ENCODE data around the gene PRC1.

The PRC1 gene

DNA sequence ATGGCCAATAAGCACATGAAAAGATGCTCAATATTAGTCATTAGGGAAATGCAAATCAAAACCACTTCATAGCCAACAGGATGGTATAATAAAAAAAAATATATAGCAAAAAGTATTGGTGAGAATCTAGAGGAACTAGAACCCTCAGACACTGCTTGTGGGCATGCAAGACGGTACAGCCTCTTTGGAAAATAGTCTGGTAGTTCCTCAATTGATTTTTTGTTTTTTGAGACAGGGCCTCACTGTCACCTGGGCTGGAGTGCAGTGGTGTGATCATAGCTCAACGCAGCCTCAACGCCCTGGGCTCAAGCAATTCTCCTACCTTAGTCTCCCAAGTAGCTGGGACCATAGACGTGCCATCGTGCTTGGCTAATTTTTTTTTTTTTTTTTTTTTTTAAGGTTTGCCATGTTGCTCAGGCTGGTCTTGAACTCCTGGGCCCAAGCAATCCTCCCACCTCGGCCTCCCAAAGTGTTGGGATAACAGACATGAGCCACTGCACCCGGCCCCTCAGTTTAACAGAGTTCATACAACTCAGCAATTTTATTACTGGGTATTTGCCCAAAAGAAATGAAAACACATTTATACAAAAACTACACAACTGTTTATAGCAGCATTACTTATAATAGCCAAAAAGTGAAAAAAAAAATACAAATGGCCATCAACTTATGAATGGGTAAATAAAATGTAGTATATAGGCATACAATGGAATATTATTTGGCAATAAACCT is 5.1 kb downstream of the PRC1 start:
- DNase-seq = no peak

DNA sequence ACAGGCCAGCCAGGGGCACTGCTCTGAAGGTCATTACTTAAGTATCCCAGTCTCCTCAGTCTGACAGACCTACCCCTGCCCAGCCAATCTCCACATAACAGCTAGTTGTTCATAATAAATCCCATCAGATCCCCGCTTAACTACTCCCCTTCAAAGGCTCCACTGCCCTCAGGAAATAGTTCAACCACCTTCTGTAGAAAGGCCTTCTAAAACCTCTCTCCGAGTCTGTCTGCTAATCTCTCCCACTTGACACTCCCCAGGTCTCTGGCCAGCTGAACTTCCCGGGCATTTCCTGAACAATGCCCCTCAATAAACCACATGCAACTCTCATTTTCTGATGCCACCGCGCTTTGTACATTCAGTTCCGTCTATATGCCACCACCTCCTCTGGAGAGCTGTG is 6.0 kb downstream of the PRC1 start:
- DNase-seq = no peak

DNA sequence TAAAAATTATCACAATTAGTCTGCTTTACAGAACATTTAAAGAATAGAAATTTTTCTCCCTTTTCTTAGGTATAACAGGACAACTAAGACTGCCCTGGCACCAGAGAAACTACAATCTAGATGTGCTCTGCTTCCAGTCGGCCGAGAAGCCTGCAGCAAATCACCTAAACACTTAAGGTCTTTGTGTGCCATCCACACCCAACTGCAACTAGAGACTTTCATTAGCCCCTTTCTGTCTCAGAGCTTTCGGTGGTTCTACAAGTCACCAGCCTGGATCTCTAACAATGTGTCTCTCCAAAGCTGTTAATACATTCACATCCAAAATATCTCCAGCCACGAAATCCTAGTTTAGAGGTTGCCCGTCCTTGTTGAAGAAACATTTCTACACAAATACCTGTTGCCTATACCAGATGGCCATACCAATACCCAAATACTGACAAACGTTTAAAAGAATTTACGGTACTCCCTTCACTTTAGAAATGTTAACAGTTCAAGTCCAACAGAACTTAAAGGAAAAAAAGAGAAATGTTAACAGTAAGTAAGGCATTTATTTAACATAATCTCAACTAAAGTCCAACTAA is 6.7 kb downstream of the PRC1 start:
- DNase-seq = no peak

DNA sequence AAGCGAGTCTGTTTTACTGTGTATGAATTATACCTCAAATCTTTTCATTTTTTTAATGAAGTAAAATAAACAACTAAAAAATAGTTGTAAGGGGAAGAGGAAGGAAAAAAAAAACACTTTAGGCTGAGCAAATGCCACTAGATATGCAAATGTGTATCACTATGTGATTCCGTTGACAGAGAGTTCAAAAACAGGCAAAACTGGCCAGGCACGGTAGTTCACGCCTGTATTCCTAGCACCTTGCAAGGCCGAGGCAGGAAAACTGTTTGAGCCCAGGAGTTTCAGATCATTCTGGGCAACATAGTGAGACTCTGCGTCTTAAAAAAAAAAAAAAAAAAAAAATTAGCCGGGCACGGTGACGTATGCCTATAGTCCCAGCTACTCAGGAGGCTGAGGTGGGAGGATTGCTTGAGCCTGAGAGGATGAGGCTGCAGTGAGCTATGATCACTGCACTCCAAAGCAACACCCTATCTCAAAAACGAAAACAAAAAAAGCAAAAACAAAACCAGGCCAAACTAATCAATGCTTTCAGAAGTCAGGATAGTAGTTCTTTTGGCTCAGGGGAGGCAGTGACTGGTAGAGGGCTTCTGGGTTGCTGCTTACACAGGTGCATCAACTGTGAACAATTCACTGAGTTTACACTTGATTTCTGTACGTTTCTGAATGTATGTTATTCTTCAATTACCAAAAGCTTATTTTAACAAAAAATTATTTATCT is 7.4 kb downstream of the PRC1 start:
- no peak for DNase-seq

GRCh38 chr15:90982135-90982534 is 12.2 kb downstream of the PRC1 start:
- DNase-seq = peak; percentile 56

GRCh38 chr15:90981681-90982080 is 12.7 kb downstream of the PRC1 start:
- DNase-seq = no peak

DNA sequence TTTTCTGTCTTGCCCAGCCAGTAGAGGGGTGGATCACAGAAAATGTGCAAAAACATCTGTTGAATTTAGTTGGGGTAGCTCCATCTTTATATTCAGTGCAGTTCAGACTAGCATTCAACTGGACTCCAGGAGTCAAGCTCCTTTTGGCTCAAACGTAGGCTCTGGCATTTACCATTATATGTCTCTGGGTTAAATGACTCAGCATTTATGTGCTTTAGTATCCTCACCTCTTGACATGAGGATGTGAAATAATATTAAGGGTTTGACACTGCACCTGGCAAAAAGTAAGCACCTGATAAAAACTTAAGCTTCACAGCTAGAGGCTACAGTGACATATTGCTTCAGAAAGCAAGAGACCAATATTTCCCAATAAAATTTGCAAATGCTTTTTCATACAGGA is 14.8 kb downstream of the PRC1 start:
- no peak for DNase-seq

GRCh38 chr15:90974216-90974615 is 20.1 kb downstream of the PRC1 start:
- no peak for DNase-seq

GRCh38 chr15:90972133-90972532 is 22.2 kb downstream of the PRC1 start:
- no peak for DNase-seq

GRCh38 chr15:90970274-90970673 is 24.1 kb downstream of the PRC1 start:
- DNase-seq = no peak

DNA sequence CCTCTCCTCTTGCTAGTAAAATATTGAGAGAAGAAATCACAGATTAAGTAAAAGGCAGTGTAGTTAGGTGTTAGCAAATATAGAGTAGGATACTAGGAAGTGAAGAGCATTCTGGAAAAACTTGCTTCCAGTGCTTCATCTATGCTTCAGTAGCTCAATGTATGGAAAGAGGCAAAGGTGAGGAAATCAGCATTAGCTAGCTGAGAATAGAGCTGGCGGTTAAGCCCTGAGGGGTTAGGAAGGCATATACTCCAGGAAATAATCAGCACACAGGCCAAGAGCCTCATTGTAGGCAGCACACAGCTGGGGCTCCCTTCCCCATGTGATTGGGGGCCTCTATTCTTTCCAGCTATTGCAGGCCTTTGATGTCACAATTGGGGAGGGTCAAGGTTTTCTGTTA is 25.9 kb downstream of the PRC1 start:
- DNase-seq = no peak

GRCh38 chr15:90967206-90967605 is 27.1 kb downstream of the PRC1 start:
- DNase-seq = no peak

GRCh38 chr15:90966262-90966661 is 28.1 kb downstream of the PRC1 start:
- no peak for DNase-seq

GRCh38 chr15:90962021-90962420 is 32.3 kb downstream of the PRC1 start:
- DNase-seq = no peak

- DNase-seq = no peak
These were observed 33.8 kb downstream of the PRC1 start for GRCh38 chr15:90960298-90961091.

- no peak for DNase-seq
These were observed 34.4 kb downstream of the PRC1 start for GRCh38 chr15:90959894-90960293.

DNA sequence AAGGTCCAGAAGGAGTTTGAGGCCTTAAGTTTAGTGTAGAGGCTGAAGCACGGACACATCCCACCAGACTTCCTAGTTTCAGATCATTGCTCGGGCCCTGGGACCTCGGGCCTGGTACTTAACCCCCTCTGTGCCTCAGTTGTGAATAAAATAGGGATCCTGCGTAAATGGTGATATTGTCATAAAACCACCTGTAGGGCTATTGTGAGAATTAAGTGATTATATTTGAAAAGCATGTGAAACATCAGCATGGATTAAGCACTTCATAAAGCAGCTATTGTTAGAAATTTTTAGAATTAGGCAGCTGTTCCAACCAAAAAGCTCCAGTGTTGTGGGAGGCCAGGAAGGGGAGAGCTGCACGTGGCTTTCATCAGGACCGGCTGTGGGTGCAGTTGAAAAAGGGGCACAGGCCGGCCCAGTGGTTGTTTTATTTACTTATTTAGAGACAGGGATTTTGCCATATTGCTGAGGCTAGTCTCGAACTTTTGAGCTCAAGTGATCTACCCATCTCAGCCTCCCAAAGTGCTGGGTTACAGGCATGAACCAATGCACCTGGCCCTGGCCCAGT is 35.2 kb downstream of the PRC1 start:
- no peak for DNase-seq

DNA sequence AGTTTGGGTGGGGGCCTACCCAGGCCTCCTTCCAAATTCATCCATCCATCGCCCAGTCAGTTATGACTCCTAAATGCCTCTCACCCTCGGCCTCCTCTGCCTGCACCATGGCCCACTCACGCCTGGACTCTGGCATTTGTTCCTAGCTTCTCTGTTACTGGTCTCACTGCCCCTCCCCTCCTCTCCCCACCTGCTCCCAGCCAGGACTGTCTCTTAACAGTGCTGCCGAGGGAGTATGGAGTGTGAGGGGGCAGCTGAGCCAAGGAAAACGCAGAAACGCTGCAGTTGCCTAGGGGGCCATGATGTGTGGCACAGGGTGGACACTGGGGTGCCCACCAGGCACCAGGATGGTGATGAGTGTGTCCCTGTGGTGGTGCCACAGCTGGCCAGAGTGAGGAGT is 36.5 kb downstream of the PRC1 start:
- no peak for DNase-seq

GRCh38 chr15:90957031-90957790 is 37.1 kb downstream of the PRC1 start:
- DNase-seq = no peak

- peak; percentile 77 for DNase-seq
These were observed 37.9 kb downstream of the PRC1 start for GRCh38 chr15:90956274-90957030.

DNA sequence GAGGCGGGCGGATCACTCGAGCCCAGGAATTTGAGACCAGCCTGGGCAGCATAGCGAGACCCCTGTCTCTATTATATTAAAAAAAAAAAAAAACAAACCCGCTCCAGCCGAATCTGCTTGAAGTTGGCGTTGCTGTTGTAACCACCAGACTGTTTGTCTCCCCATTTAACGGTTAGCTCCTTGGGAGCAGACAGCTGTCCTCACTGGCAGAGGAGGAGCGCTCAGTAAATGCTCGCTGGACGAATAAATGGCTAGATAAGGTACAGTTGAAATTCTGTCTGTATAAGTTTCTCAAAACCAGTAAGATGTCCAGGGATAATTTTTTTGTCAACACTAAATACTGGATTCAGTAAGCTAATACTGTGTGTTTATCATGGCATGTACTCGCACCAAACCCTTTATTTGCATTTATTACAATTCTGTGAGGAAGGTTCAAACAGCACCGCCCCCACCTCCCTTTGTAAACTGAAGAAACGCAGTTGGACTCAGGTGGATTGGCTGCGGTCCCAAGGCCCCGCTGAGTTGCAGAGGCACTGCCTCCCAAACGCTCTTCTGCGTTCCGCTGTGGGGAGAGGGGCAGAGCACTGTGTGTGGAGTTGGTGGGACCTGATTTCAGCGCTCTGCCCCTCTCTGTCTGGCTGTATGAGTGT is 38.6 kb downstream of the PRC1 start:
- peak; percentile 30 for DNase-seq
